GM11168 (cell line): ENCODE data around the gene KIAA1549.
"Not testable (repeated sequence)": the region's sequence is repeated elsewhere in the genome, so short reads cannot be mapped to it uniquely, and the experiment has no call there.

ENCODE experiments used
- in situ Hi-C: fragments of 300-500 bp; cut with MboI; formaldehyde crosslinking; loops from one replicate; pipeline ENCODE4 v1.12.0; 2022; ENCODE audit warnings: low sequenced_read_pairs; ENCODE audit not compliant: unreplicated experiment

Gene KIAA1549

GRCh38 chr7:138945821-138946220, 35.4 kb downstream of the KIAA1549 start:
- in situ Hi-C loops = no loop called here

GRCh38 chr7:138945154-138945553, 36.0 kb downstream of the KIAA1549 start:
- in situ Hi-C loops = no loop called here

GRCh38 chr7:138944592-138944991, 36.6 kb downstream of the KIAA1549 start:
- in situ Hi-C loops = no loop called here

- in situ Hi-C loops = no loop called here
Measured at GRCh38 chr7:138943061-138943460, 38.1 kb downstream of the KIAA1549 start.

- in situ Hi-C loops = no loop called here
Measured at GRCh38 chr7:138941545-138941944, 39.6 kb downstream of the KIAA1549 start.

- in situ Hi-C loops = not testable (repeated sequence)
Measured at GRCh38 chr7:138940602-138941001, 40.6 kb downstream of the KIAA1549 start.

- in situ Hi-C loops = no loop called here
Measured at GRCh38 chr7:138937484-138937883, 43.7 kb downstream of the KIAA1549 start.

GRCh38 chr7:138935465-138936011, 45.7 kb downstream of the KIAA1549 start:
- in situ Hi-C loops = no loop called here

GRCh38 chr7:138934861-138935260, 46.3 kb downstream of the KIAA1549 start:
- in situ Hi-C loops = no loop called here

GRCh38 chr7:138934367-138934766, 46.8 kb downstream of the KIAA1549 start:
- in situ Hi-C loops = no loop called here

- in situ Hi-C loops = no loop called here
Measured at GRCh38 chr7:138932870-138933269, 48.3 kb downstream of the KIAA1549 start.

- in situ Hi-C loops = no loop called here
Measured at GRCh38 chr7:138932427-138932826, 48.8 kb downstream of the KIAA1549 start.

GRCh38 chr7:138929969-138930368, 51.2 kb downstream of the KIAA1549 start:
- in situ Hi-C loops = no loop called here

GRCh38 chr7:138926241-138926612, 55.0 kb downstream of the KIAA1549 start:
- in situ Hi-C loops = no loop called here

GRCh38 chr7:138924501-138925225, 56.5 kb downstream of the KIAA1549 start:
- in situ Hi-C loops = no loop called here

- in situ Hi-C loops = no loop called here
Measured at GRCh38 chr7:138921277-138921676, 59.9 kb downstream of the KIAA1549 start.

- in situ Hi-C loops = no loop called here
Measured at GRCh38 chr7:138919911-138920310, 61.3 kb downstream of the KIAA1549 start.

GRCh38 chr7:138919216-138919615, 62.0 kb downstream of the KIAA1549 start:
- in situ Hi-C loops = no loop called here

- in situ Hi-C loops = no loop called here
Measured at GRCh38 chr7:138918756-138919155, 62.4 kb downstream of the KIAA1549 start.

- in situ Hi-C loops = no loop called here
Measured at GRCh38 chr7:138918176-138918575, 63.0 kb downstream of the KIAA1549 start.

- in situ Hi-C loops = no loop called here
Measured at GRCh38 chr7:138917771-138918170, 63.4 kb downstream of the KIAA1549 start.

GRCh38 chr7:138916731-138917130, 64.5 kb downstream of the KIAA1549 start:
- in situ Hi-C loops = no loop called here
